Measurements from ENCODE around the gene TMEM131L.

The TMEM131L gene

GRCh38 chr4:153628796-153629315 lies 162.7 kb downstream of the TMEM131L start:
- no peak for DNase-seq

- no peak for DNase-seq
Measured at GRCh38 chr4:153629776-153630175, 163.6 kb downstream of the TMEM131L start.

GRCh38 chr4:153634738-153635353 lies 168.7 kb downstream of the TMEM131L start:
- peak; percentile 12 for DNase-seq

DNA sequence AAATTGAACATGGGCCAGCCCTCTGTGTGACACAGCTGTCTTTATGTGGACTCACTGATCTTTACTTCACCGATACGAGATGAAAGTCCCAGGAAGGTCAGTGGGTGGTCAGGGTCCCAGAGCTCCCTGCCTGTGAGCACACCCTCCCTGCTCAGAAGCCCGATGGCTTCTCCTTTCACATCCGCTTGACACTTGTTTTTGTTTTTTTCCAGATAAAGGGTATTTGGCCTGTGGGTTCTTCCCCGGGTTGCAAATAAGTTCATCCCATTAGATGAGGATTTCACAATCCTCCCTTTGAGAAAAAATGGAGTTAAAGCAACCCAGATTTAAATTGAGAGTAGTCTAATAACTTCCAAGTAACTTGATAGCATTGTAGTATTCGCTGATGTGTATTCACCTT lies 169.7 kb downstream of the TMEM131L start:
- no peak for DNase-seq

- DNase-seq = no peak
Measured at GRCh38 chr4:153637201-153637600, 171.0 kb downstream of the TMEM131L start.

DNA sequence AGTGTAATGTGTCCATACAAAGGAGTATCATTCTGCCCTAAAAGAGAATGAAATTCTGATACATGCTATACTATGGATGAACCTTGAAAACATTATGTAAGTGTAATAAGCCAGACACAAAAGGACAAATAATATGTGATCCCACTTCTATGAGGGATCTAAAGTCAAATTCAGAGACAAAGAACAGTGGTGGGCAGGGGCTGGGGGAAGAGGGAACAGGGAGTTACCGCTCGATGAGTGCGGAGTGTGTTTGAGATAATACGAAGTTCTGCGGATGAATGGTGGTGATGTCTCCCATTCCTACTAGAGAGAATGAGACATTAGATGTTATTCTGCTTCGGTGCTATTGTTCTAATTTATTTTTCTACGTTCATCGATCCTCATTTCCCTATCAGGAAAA lies 171.9 kb downstream of the TMEM131L start:
- no peak for DNase-seq

DNA sequence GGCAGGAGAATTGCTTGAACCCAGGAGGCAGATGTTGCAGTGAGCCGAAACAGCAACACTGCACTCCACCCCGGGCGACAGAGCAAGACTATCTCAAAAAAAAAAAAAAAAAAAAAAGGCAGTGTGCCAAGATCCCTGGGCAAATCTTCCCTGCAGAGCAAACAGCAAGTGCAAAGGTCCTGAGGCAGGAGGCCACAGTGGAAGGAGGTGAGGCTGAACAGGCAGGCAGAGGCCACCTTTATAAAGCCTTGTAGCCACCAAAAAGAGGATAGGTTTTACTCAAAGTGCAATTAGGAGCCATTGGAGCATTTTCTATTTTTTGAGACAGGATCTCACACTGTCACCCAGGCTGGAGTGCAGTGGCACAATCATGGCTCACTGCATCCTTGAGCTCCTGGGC lies 172.8 kb downstream of the TMEM131L start:
- no peak for DNase-seq

GRCh38 chr4:153639833-153640802 lies 174.0 kb downstream of the TMEM131L start:
- DNase-seq = no peak

GRCh38 chr4:153641532-153641931 lies 175.4 kb downstream of the TMEM131L start:
- DNase-seq = no peak

GRCh38 chr4:153643406-153644383 lies 177.5 kb downstream of the TMEM131L start:
- peak; percentile 73 for DNase-seq

GRCh38 chr4:153645183-153645582 lies 179.0 kb downstream of the TMEM131L start:
- no peak for DNase-seq

GRCh38 chr4:153646261-153646660 lies 180.1 kb downstream of the TMEM131L start:
- no peak for DNase-seq

GRCh38 chr4:153646978-153647377 lies 180.8 kb downstream of the TMEM131L start:
- DNase-seq = no peak

DNA sequence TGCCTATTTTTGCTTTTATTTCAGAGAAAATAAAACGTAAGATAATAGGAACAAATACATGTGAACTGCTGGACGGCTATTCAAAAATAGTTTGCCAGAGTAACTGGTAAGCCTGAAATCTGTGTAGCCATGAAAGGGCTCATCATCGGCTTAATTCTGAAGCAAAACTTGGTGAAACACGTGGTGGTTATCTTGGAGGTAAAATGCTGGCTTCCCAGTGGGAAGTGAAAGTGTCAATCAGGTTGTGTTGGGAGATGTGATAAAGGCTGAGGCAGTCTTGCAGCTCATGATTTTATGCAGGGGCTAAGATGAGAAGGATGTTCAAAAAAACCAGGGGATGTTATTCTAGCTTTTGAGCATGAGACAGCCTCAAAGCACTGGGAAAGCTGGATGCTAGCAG lies 181.8 kb downstream of the TMEM131L start:
- no peak for DNase-seq

- DNase-seq = no peak
Measured at GRCh38 chr4:153649572-153649991, 183.4 kb downstream of the TMEM131L start.

- no peak for DNase-seq
Measured at GRCh38 chr4:153651116-153651515, 185.0 kb downstream of the TMEM131L start.

- DNase-seq = peak; percentile 56
Measured at GRCh38 chr4:153651587-153651986, 185.4 kb downstream of the TMEM131L start.

DNA sequence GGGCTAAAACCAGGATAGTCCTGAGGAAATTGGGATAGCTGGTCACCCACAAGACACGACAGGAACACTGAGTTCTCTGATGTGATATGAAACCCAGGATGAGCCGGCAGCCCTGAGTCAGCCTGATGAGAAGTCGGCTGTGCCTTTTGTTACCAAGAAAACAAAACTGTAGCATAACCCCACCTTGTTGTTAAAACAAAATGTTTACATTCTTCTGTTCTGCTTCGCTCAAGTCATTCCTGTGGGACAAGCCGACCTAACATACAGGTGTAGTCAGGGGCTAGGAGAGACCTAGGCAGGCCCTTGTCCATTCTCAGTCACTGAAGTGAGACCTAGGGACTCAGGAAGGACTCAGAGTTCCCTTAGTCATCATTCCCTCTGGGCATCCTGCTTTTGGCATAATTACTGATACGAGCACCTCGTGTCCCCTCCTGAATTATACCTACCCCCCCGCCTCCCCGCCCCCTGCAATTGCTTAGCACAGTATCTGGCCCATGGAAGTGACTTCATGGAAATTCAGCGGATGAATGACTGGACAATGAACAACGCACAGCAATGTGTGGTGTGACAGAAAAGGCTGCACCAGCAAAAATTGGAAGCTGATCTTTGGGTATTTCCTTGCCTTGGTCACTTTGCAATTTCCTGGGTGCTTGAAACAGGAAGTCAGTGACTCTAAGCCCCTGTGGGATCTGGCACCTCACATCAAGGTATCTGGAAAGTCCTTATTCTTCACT lies 186.1 kb downstream of the TMEM131L start:
- no peak for DNase-seq

DNA sequence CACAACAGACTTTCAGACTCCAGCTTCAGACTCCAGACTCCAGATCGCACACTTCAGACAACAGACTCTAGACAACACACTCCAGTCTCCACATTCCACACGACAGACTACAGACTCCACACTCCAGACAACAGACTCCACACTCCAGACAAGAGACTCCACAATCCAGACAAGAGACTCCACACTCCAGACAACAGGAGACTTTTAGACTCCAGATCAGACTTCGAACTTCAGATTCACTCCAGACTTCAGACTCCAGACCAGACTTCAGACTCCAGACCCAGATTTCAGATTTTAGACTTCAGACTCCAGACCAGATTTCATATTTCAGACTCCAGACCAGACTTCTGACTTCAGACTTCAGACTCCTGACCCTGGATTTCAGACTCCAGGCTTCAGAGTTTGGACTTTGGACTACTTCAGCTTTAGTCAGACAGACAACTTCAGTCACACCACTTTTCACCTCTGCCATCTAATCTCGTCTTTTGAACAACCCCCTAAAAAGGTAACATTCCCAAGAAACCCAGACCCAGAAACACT lies 188.9 kb downstream of the TMEM131L start:
- no peak for DNase-seq

DNA sequence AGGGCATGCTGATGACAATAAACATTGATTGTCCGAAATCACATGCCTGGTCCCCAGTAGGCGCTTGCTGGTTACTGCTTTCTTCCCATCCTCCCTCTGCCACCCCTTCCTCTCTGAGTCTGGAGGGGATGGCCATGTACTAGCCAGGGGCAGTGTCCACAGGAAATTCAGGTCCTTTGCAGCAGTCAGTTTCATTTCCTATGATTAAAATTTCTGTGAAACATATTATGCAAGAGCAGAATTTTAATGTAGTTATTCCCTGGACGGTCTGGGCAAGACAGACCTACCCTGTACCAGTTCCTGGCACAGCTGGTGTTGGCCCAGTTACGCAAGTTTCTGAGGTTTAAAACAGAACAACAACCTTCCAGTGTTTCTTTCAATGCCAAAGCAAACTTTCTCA lies 189.8 kb downstream of the TMEM131L start:
- DNase-seq = no peak

GRCh38 chr4:153661215-153661822 lies 195.2 kb downstream of the TMEM131L start:
- peak; percentile 29 for DNase-seq
